Kidney (tissue), 14 donors: ENCODE measurements around the gene NOL4L. TPM values are rescaled to one million over a fixed set of nuclear protein-coding genes. Genes with fewer than 3 reads are reported as not detected.

ENCODE experiments used
- DNase-seq, 5 donors: peaks; one replicate each; pipeline ENCODE4 v3.0.0-alpha.2; 2013 to 2020
- FAIRE-seq: peaks from 2 replicates; lab custom pipeline; 2012; peaks lifted over from hg19 to GRCh38; lab: Jason Lieb, UNC
- H3K27ac ChIP-seq, 2 donors: one replicate each; pipeline ENCODE4 v1.7.0; 2013; ENCODE audit warnings: low read depth in 2 of 2, low read length in 2 of 2, inconsistent platforms in 1 of 2
- H3K27me3 ChIP-seq: one replicate; pipeline ENCODE4 v1.7.1; 2013; ENCODE audit warnings: low read length, inconsistent platforms; ENCODE audit not compliant: control insufficient read depth, insufficient read depth
- H3K36me3 ChIP-seq, 3 donors: one replicate each; pipeline versions ENCODE4 v1.7.0 to v1.7.1; 2013; ENCODE audit warnings: low read length in 3 of 3, control low read depth in 1 of 3, inconsistent platforms in 1 of 3; ENCODE audit not compliant: insufficient read depth in 3 of 3, control insufficient read depth in 2 of 3
- H3K4me1 ChIP-seq, 3 donors: one replicate each; pipeline versions ENCODE4 v1.7.0 to v1.7.1; 2013; ENCODE audit warnings: low read length in 3 of 3, inconsistent platforms in 1 of 3, low read depth in 1 of 3; ENCODE audit not compliant: control insufficient read depth in 2 of 3, insufficient read depth in 2 of 3
- H3K4me3 ChIP-seq, 3 donors: one replicate each; pipeline versions ENCODE4 v1.7.0 to v1.8.1; 2013; ENCODE audit warnings: low read length in 3 of 3, control low read depth in 1 of 3, inconsistent platforms in 1 of 3
- H3K9ac ChIP-seq, 3 donors: one replicate each; pipeline versions ENCODE4 v1.7.0 to v1.7.1; 2013; ENCODE audit warnings: low read length in 3 of 3, control low read depth in 1 of 3, inconsistent platforms in 1 of 3
- H3K9me3 ChIP-seq, 3 donors: one replicate each; pipeline versions ENCODE4 v1.7.0 to v1.7.1; 2013; ENCODE audit warnings: low read length in 3 of 3, control low read depth in 1 of 3, inconsistent platforms in 1 of 3; ENCODE audit not compliant: control insufficient read depth in 2 of 3, insufficient read depth in 1 of 3
- intact Hi-C: fragments of 100-400 bp; cut with DNase I; formaldehyde crosslinking; loops from one replicate; pipeline ENCODE4 v1.11.1; 2022
- polyA plus RNA-seq: library from polyadenylated mRNA; stranded (reverse); fragments of 350-450 nt; fragmentation: Illumina TruSeq; extraction: RNeasy Lipid Tissue Mini Kit (QIAGEN cat#74804); gene quantifications from one replicate; pipeline ENCODE4 v1.2.3, GENCODE V29; 2014; ENCODE audit warnings: low read depth, low replicate concordance; ENCODE audit not compliant: insufficient read depth
- total RNA-seq: library from RNA; stranded (reverse); fragmentation: NEBNext Ultra II Directional; extraction: Animal tissue kit (Norgen Biotek cat#: 25700); gene quantifications from one replicate; pipeline ENCODE4 v1.2.1, GENCODE V29; 2021
- TF ChIP-seq, protein P1 (sequence below): IDR thresholded peaks from 3 replicates; pipeline ENCODE4 v1.5.1; 2012; ENCODE audit warnings: mild to moderate bottlenecking, moderate library complexity, borderline replicate concordance; ENCODE audit not compliant: insufficient read depth; ENCODE audit errors: extremely low read depth
- donor health status: control.
- donor health status: control.
- donor health status: control.
- donor health status: control.
- donor health status: control.
- donor health status: DM: yes; HTN: yes; CAD: no.
- donor health status: Normal renal cell carcinoma (clear cell type).

Gene NOL4L
- total and polyA plus RNA-seq, 2 donors from 2014 or later = 14.1 to 19.4 TPM

GRCh38 chr20:32516583-32517517, 68.3 kb downstream of the NOL4L start:
- DNase-seq (peak in 4 of 5 donors; percentile 58 to 79 (median 68)), FAIRE-seq (no peak)
- no peaks in the 10 kb centered on the region for H3K9me3 ChIP-seq
- peak overlapping the region in 1 of 2 donors; percentile 43 for H3K27ac ChIP-seq
- no peaks in the 10 kb centered on the region for H3K36me3 ChIP-seq
- H3K9ac ChIP-seq = no peak overlapping the region
- H3K27me3 ChIP-seq = no peaks in the 10 kb centered on the region
- TF ChIP-seq, protein P1, sequence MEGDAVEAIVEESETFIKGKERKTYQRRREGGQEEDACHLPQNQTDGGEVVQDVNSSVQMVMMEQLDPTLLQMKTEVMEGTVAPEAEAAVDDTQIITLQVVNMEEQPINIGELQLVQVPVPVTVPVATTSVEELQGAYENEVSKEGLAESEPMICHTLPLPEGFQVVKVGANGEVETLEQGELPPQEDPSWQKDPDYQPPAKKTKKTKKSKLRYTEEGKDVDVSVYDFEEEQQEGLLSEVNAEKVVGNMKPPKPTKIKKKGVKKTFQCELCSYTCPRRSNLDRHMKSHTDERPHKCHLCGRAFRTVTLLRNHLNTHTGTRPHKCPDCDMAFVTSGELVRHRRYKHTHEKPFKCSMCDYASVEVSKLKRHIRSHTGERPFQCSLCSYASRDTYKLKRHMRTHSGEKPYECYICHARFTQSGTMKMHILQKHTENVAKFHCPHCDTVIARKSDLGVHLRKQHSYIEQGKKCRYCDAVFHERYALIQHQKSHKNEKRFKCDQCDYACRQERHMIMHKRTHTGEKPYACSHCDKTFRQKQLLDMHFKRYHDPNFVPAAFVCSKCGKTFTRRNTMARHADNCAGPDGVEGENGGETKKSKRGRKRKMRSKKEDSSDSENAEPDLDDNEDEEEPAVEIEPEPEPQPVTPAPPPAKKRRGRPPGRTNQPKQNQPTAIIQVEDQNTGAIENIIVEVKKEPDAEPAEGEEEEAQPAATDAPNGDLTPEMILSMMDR = no peak
- peaks cover 0 to 10% (median 3%) of the 10 kb centered on the region in 3 donors for H3K4me1 ChIP-seq
- intact Hi-C loops = no loop called here
- H3K4me3 ChIP-seq = no peak overlapping the region

DNA sequence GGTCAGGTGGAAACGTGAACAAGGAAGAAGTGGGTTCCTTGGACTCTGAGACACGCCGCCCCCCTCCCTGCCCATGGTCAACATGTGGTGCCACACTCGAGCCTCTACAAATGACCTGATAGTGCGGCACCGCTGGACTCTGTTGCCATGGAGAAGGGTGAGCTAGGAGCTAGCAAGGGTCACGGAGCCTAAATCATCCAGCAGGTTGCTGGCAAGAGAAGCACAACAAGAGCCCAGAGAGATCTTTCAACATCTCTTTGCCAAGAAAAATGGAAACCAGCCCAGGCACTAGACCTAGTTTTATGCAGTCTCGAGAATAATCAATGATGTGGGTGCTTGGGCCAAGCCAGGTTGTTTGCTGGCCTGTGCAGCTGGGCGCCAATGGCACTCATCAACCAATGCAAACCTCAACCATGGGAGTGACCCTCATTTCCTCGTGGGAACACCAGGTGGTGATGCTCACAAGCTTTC, 69.5 kb downstream of the NOL4L start:
- Histone ChIP-seq H3K4me3 (no peak overlapping the region), H3K9me3 (no peaks in the 10 kb centered on the region), H3K27me3 (no peaks in the 10 kb centered on the region), H3K9ac (no peak overlapping the region), H3K36me3 (no peaks in the 10 kb centered on the region), H3K4me1 (peaks cover 0 to 10% (median 3%) of the 10 kb centered on the region in 3 donors), H3K27ac (peak overlapping the region in 1 of 2 donors; percentile 11)
- intact Hi-C loops = no loop called here
- no peak for FAIRE-seq
- DNase-seq = peak in 1 of 5 donors; percentile 48
- TF ChIP-seq, protein P1 = no peak

GRCh38 chr20:32514760-32515159, 70.4 kb downstream of the NOL4L start:
- no peaks in the 10 kb centered on the region for H3K36me3 ChIP-seq
- no peak overlapping the region for H3K4me3 ChIP-seq
- H3K4me1 ChIP-seq = peaks cover 0 to 10% (median 3%) of the 10 kb centered on the region in 3 donors
- TF ChIP-seq, protein P1 = no peak
- no peaks in the 10 kb centered on the region for H3K9me3 ChIP-seq
- intact Hi-C loops = no loop called here
- H3K9ac ChIP-seq = no peak overlapping the region
- FAIRE-seq = no peak
- no peak overlapping the region for H3K27ac ChIP-seq
- DNase-seq = peak in 2 of 5 donors; percentile 19 to 51
- no peaks in the 10 kb centered on the region for H3K27me3 ChIP-seq
